Calu3 (cell line): ENCODE measurements around the gene CACNA1E. TPM values are rescaled to one million over a fixed set of nuclear protein-coding genes. Genes with fewer than 3 reads are reported as not detected.

ENCODE experiments used
- BruUV-seq: library from RNA; stranded (reverse); fragments of 400-500 nt; replicated peaks from 2 replicates; lab custom pipeline; 2021; lab: Mats Ljungman, UMichigan
- CTCF ChIA-PET: fragments of 300-600 bp; sonication (Branson Sonifier 250); formaldehyde crosslinking; loops from one replicate; lab custom pipeline; 2022; ENCODE audit warnings: antibody characterized with exemption; lab: Charles Lee
- DNase-seq: peaks from one replicate; pipeline ENCODE4 v3.0.0; 2022
- H3K27ac Mint-ChIP-seq: one replicate; pipeline ENCODE4 v1.8.0; 2022; ENCODE audit warnings: mixed read lengths; ENCODE audit not compliant: unreplicated experiment
- H3K27me3 Mint-ChIP-seq: one replicate; pipeline ENCODE4 v1.8.0; 2022; ENCODE audit warnings: mixed read lengths; ENCODE audit not compliant: unreplicated experiment
- H3K36me3 Mint-ChIP-seq: one replicate; pipeline ENCODE4 v1.8.0; 2022; ENCODE audit warnings: mild to moderate bottlenecking, moderate library complexity, mixed read lengths; ENCODE audit not compliant: insufficient read depth, unreplicated experiment
- H3K4me1 Mint-ChIP-seq: one replicate; pipeline ENCODE4 v1.8.0; 2022; ENCODE audit warnings: mild to moderate bottlenecking, low read depth, mixed read lengths; ENCODE audit not compliant: unreplicated experiment
- H3K4me3 Mint-ChIP-seq: one replicate; pipeline ENCODE4 v1.8.0; 2022; ENCODE audit warnings: mild to moderate bottlenecking, low read depth, moderate library complexity, mixed read lengths; ENCODE audit not compliant: unreplicated experiment
- H3K9me3 Mint-ChIP-seq: one replicate; pipeline ENCODE4 v1.8.0; 2022; ENCODE audit warnings: low read depth, mixed read lengths; ENCODE audit not compliant: unreplicated experiment
- CTCF ChIP-seq: fragments of 200-600 bp; IDR thresholded peaks from one replicate; pipeline ENCODE4 v1.8.0; 2022; ENCODE audit warnings: antibody characterized with exemption; ENCODE audit not compliant: unreplicated experiment
- intact Hi-C: fragments of 100-400 bp; cut with micrococcal nuclease; formaldehyde crosslinking; loops from one replicate; pipeline ENCODE4 v1.10.0; 2022; ENCODE audit not compliant: unreplicated experiment
- total RNA-seq: library from RNA; stranded (reverse); gene quantifications from 2 replicates; pipeline ENCODE4 v1.2.3, GENCODE V29; 2022

Gene CACNA1E
- total RNA-seq, 1 experiment from 2014 or later: not detected

GRCh38 chr1:181607524-181607923, 124.2 kb downstream of the CACNA1E start:
- no peaks in the 10 kb centered on the region for H3K4me1 Mint-ChIP-seq
- intact Hi-C loops: no loop called here
- no peak for DNase-seq
- no peak overlapping the region for H3K4me3 Mint-ChIP-seq
- no peaks in the 10 kb centered on the region for H3K36me3 Mint-ChIP-seq
- H3K9me3 Mint-ChIP-seq: peaks cover 5% of the 10 kb centered on the region
- CTCF ChIA-PET: no interaction called here
- BruUV-seq: no TSS peak
- no peak overlapping the region for H3K27ac Mint-ChIP-seq
- no peak for TF ChIP-seq CTCF
- H3K27me3 Mint-ChIP-seq: peaks cover 45% of the 10 kb centered on the region

GRCh38 chr1:181608386-181608785, 125.1 kb downstream of the CACNA1E start:
- DNase-seq: no peak
- Mint-ChIP-seq H3K27ac (no peak overlapping the region), H3K4me3 (no peak overlapping the region), H3K36me3 (no peaks in the 10 kb centered on the region), H3K4me1 (no peaks in the 10 kb centered on the region), H3K27me3 (peaks cover 45% of the 10 kb centered on the region), H3K9me3 (peaks cover 5% of the 10 kb centered on the region)
- CTCF ChIA-PET: no interaction called here
- BruUV-seq: no TSS peak
- intact Hi-C loops: no loop called here
- TF ChIP-seq CTCF: no peak

GRCh38 chr1:181608948-181609347, 125.6 kb downstream of the CACNA1E start:
- Mint-ChIP-seq H3K27ac (no peak overlapping the region), H3K27me3 (peaks cover 45% of the 10 kb centered on the region), H3K4me3 (no peak overlapping the region), H3K36me3 (no peaks in the 10 kb centered on the region), H3K4me1 (no peaks in the 10 kb centered on the region), H3K9me3 (peaks cover 9% of the 10 kb centered on the region)
- BruUV-seq: no TSS peak
- intact Hi-C loops: no loop called here
- CTCF ChIA-PET: no interaction called here
- no peak for DNase-seq
- no peak for TF ChIP-seq CTCF

- H3K27me3 Mint-ChIP-seq: peaks cover 17% of the 10 kb centered on the region
- BruUV-seq: no TSS peak
- intact Hi-C loops: no loop called here
- no peaks in the 10 kb centered on the region for H3K4me1 Mint-ChIP-seq
- no peak for DNase-seq
- H3K9me3 Mint-ChIP-seq: peaks cover 6% of the 10 kb centered on the region
- no peaks in the 10 kb centered on the region for H3K36me3 Mint-ChIP-seq
- no peak overlapping the region for H3K27ac Mint-ChIP-seq
- TF ChIP-seq CTCF: no peak
- no peak overlapping the region for H3K4me3 Mint-ChIP-seq
- CTCF ChIA-PET: no interaction called here
These were observed 128.8 kb downstream of the CACNA1E start for GRCh38 chr1:181612100-181612499.
